Hepatic stellate cell (primary cell): ENCODE measurements around the gene PLA2R1.

Experiments used
- DNase-seq: peaks from one replicate; pipeline ENCODE4 v3.0.0; 2011; ENCODE audit warnings: low spot score

PLA2R1 gene

DNA sequence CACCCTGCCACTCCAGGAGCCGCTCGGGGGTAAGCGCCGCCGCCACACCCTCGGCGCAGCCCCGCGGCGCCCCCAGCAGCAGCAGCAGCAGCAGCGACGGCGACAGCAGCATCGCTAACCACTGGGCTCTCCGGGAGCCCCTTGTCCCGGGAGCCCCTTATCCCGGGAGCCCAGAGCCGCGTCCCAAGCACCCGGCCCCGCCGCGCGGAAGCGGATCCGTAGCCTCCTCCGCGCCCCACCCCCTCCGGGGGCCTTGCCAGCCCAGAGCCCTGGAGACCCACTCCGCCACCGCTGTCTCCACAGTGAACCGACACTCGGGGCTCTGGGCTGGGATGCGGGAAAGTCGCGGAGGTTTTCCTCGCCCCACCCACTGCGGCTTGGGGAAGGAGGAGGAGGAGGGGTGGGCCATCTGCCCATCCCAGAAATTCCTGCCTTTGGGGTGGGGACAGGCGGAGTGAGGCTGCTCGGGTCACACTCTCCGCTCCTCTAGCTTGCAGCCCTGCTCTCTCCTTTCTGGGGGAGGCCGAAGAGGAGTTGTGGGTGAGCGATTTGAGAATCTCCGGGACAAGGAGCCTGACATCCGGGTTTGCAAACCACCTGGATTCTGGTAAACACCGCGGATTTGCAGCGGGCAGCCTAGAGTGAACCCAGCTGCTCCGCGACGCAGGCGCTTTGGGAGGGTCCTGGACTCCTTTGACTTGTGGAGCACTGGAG, at the start of gene PLA2R1:
Gene PLA2R1, minus strand, starts transcription at position 324 of the 714 bp plus-strand sequence. Its CDS starts 212 bp downstream, at position 112.
- DNase-seq, result peak; percentile 55

DNA sequence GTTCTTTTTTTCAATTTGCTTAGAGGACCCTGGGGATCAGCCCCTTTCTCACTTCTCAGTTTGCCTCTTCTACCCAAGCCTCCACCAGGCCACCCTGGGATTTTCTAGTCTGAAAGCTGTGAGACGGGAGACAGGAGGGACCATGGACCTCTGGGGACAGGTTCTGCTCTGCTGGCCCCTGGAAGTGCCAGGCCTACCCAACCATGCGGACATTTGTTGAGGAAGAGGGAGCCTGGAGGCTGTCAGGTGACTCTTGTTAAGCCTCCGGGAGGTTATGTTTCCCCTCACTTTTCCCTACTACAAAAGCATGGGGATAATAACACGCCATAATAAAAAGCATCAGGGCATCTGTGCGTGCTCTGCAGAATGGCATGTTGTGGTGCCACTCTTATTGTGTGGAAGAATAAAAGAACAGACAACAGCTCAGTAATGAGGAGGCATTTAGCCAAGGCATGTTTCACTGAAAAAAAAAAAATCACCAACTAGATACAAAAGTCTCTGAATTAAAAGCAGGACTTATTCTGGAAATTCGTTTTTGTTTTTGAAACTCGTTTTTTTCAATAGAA, 48.3 kb upstream of the PLA2R1 start:
- no peak for DNase-seq

- DNase-seq, result peak; percentile 42
These were observed 47.7 kb upstream of the PLA2R1 start for GRCh38 chr2:160109939-160110673.

GRCh38 chr2:160109243-160109642, 46.8 kb upstream of the PLA2R1 start:
- DNase-seq, result no peak

DNA sequence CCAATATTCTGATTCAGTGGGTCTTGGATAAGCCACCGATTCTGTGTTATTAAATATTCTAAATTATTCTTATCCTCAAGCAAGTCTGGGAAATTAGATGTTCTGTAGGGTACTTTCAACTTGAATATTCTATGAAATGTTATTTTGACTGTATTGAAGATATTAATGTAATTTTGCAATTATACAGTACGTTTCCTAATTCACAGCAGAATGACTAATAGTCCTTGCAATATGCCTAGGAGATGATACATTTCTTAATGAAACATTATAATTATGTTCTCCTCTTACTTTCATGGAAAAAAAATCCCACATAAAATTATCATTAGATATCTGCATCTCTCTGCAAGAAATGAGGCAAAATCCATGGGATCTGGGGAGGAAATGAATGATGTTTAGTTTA, 46.2 kb upstream of the PLA2R1 start:
- DNase-seq, result no peak

DNA sequence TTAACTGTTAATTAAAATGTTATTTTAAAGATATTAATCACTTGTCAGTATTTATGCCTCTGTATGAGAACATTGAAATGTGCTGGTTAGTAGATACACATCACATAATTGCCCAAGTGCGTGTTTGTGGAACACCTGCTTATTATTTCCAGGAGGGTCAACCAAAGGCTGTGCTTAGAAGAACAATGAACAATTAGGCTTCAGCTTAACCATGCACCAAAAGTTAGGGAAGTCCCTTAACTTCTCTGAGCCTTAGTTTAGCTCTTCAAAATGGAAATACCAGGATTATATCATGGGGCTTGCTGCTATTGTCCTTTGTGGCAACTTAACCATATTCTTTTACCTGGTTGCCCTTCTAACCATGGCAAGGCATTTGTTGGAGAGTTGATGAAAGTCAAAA, 43.0 kb upstream of the PLA2R1 start:
- DNase-seq, result no peak

- DNase-seq, result no peak
These were observed 41.7 kb upstream of the PLA2R1 start for GRCh38 chr2:160104115-160104514.

DNA sequence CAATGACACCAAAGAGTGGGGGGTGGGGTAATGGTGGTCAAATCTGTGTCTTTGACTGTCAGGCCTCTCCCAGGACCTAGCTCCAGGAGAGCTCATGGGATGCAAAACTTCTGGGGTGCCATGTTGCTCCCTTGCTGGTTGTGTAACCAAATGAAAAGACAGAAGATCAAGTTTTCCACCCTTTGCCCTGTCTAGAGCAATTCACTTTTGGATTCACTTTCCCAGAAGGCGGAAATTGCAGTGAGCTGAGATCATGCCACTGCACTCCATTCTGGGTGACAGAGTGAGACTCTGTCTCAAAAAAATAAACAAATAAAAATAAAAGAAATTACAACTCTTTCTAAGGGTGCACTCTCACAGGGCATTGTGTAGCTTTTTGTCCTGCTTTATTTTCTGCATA, 34.9 kb upstream of the PLA2R1 start:
- no peak for DNase-seq

GRCh38 chr2:160096409-160096808, 34.0 kb upstream of the PLA2R1 start:
- DNase-seq, result no peak

DNA sequence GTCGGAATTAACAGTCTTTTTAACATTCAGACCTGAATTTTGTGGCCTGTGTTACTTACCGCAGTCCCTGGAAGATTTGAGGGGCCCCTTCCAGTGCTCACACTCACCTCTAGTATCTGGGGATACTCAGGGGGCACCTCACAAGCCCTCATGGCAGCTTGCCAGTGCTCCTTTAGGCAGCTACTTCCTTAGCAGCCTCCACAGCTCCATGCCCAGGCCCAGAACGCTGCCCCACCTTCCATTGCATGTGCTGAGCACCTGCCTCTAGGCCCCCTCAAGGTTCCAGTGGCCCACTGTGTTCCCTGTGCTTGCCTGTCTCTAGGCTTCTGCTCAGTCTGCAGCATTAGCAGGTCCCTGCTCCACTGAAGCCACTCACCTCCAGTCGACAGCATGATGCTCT, 30.0 kb upstream of the PLA2R1 start:
- DNase-seq, result no peak

- no peak for DNase-seq
These were observed 29.0 kb upstream of the PLA2R1 start for GRCh38 chr2:160091381-160091780.

- no peak for DNase-seq
These were observed 25.7 kb upstream of the PLA2R1 start for GRCh38 chr2:160087854-160088745.

DNA sequence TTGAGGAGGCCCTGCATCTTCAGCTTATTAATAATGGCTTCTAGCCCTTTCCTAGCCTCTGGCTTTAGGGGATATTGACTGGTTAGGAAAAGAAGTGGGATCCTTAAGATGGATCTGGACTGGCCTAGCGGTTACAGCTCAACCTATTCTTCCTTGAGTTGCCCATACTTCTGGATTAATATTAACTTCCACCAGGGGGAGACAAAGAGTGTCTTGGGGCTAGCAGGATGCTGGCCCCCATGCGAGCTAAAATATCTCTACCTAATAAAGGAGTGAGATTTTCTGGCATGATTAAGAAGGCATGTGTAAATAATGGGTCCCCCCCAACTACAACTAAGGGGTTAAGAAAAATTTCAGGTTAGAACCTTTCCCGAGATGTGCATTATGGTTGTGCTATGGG, 23.2 kb upstream of the PLA2R1 start:
- DNase-seq, result no peak

GRCh38 chr2:160077912-160078810, 15.7 kb upstream of the PLA2R1 start:
- no peak for DNase-seq

GRCh38 chr2:160076914-160077313, 14.5 kb upstream of the PLA2R1 start:
- DNase-seq, result no peak

GRCh38 chr2:160076241-160076640, 13.8 kb upstream of the PLA2R1 start:
- no peak for DNase-seq

DNA sequence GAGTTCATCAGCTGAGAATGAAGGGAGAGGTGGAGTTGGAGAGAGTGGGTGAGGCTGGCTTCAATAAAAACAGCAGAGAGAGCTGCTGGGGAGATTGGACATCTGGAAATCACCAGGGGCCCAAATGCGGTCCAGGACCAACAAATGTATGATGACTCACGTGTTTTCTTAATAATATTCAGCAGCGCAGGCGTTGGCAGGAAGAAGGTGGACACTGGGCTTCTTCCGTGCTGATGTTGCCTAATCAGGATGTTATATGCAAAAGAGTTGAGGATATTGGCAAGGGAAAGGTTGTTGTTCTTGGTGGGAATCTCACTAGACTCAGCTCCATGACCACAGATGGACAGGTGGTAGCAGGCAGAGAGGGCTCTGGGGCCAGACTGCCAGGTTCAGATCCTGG, 12.8 kb upstream of the PLA2R1 start:
- DNase-seq, result peak; percentile 57

- no peak for DNase-seq
These were observed 11.0 kb upstream of the PLA2R1 start for GRCh38 chr2:160073284-160073888.

- no peak for DNase-seq
These were observed 6.5 kb upstream of the PLA2R1 start for GRCh38 chr2:160068906-160069305.

- no peak for DNase-seq
These were observed 2.5 kb upstream of the PLA2R1 start for GRCh38 chr2:160064916-160065315.
